CD4-positive, alpha-beta T cell (primary cell): ENCODE data around the gene NKAIN2. TPM values are rescaled to one million over a fixed set of nuclear protein-coding genes. Genes with fewer than 3 reads are reported as not detected.

ENCODE experiments used
- ATAC-seq: fragments of 200-7000 bp; cut with Tn5 transposase; one replicate; pipeline ENCODE4 v1.10.0; 2022; ENCODE audit warnings: mild to moderate bottlenecking; ENCODE audit not compliant: poor library complexity
- CTCF ChIA-PET: fragments of 350-600 bp; sonication (Branson Sonifier 250); formaldehyde crosslinking; loops from one replicate; lab custom pipeline; 2021; ENCODE audit warnings: antibody characterized with exemption, inconsistent platforms; lab: Charles Lee
- POLR2A ChIA-PET: fragments of 350-600 bp; sonication (Branson Sonifier 250); formaldehyde crosslinking; loops from one replicate; lab custom pipeline; 2021; ENCODE audit warnings: antibody characterized with exemption, inconsistent platforms; lab: Charles Lee
- DNase-seq, 14 experiments: peaks; one replicate each; pipeline ENCODE4 v3.0.0-alpha.2; 2013 to 2020; ENCODE audit warnings: mixed read lengths in 2 of 14
- H3K27ac ChIP-seq, 2 donors: one replicate each; pipeline versions ENCODE4 v1.5.1 to v1.7.0; 2013; ENCODE audit warnings: low read length in 2 of 2, low read depth in 1 of 2, mild to moderate bottlenecking in 1 of 2
- H3K27me3 ChIP-seq, 2 experiments: 1 replicate in 1 of 2; 2 replicates in 1 of 2; pipeline versions ENCODE4 v1.6.1 to v1.7.0; 2013; ENCODE audit warnings: low read length in 2 of 2, control low read depth in 1 of 2, mild to moderate bottlenecking in 1 of 2, moderate library complexity in 1 of 2; ENCODE audit not compliant: insufficient read depth in 2 of 2, control insufficient read depth in 1 of 2
- H3K36me3 ChIP-seq: one replicate; pipeline ENCODE4 v1.6.1; 2013; ENCODE audit warnings: low read length, control low read depth; ENCODE audit not compliant: insufficient read depth
- H3K4me1 ChIP-seq: one replicate; pipeline ENCODE4 v1.6.1; 2013; ENCODE audit warnings: low read length, control low read depth; ENCODE audit not compliant: insufficient read depth
- H3K4me3 ChIP-seq: one replicate; pipeline ENCODE4 v1.5.1; 2013; ENCODE audit warnings: mild to moderate bottlenecking, low read length, moderate library complexity
- H3K9me3 ChIP-seq, 2 experiments: 1 replicate in 1 of 2; 2 replicates in 1 of 2; pipeline versions ENCODE4 v1.6.1 to v1.7.0; 2013; ENCODE audit warnings: low read length in 2 of 2, mild to moderate bottlenecking in 2 of 2, control low read depth in 1 of 2, moderate library complexity in 1 of 2; ENCODE audit not compliant: control insufficient read depth in 1 of 2, insufficient read depth in 1 of 2
- H3K27ac Mint-ChIP-seq: one replicate; pipeline ENCODE4 v1.8.0; 2020; ENCODE audit warnings: mixed read lengths
- H3K27me3 Mint-ChIP-seq: one replicate; pipeline ENCODE4 v1.8.0; 2021; ENCODE audit warnings: mixed read lengths
- H3K36me3 Mint-ChIP-seq: one replicate; pipeline ENCODE4 v1.8.0; 2021; ENCODE audit warnings: low read depth, mixed read lengths
- H3K4me1 Mint-ChIP-seq: one replicate; pipeline ENCODE4 v1.8.0; 2021; ENCODE audit warnings: low read depth, mixed read lengths
- H3K4me3 Mint-ChIP-seq: one replicate; pipeline ENCODE4 v1.8.0; 2020; ENCODE audit warnings: mild to moderate bottlenecking, mixed read lengths
- H3K9me3 Mint-ChIP-seq: one replicate; pipeline ENCODE4 v1.8.0; 2020; ENCODE audit warnings: mixed read lengths
- intact Hi-C, 2 experiments: fragments of 100-400 bp; cut with DNase I in 1 of 2; cut with micrococcal nuclease in 1 of 2; formaldehyde crosslinking; loops; one replicate each; pipeline versions ENCODE4 v1.15.1 to v1.9.0; 2023 to 2025; cut with DNase I, micrococcal nuclease
- total RNA-seq, 174 experiments: library from RNA in 2 of 174; stranded (reverse) in 2 of 174; gene quantifications; one replicate each; pipeline ENCODE4 v1.2.3 and lab custom pipeline; 2021 to 2026
- TF ChIP-seq, protein P1 (sequence below): fragments of 200-600 bp; IDR thresholded peaks from one replicate; pipeline ENCODE4 v1.8.0; 2022; ENCODE audit warnings: antibody characterized with exemption, mild to moderate bottlenecking

Gene NKAIN2
- total RNA-seq, 2 experiments from 2014 or later = not detected

DNA sequence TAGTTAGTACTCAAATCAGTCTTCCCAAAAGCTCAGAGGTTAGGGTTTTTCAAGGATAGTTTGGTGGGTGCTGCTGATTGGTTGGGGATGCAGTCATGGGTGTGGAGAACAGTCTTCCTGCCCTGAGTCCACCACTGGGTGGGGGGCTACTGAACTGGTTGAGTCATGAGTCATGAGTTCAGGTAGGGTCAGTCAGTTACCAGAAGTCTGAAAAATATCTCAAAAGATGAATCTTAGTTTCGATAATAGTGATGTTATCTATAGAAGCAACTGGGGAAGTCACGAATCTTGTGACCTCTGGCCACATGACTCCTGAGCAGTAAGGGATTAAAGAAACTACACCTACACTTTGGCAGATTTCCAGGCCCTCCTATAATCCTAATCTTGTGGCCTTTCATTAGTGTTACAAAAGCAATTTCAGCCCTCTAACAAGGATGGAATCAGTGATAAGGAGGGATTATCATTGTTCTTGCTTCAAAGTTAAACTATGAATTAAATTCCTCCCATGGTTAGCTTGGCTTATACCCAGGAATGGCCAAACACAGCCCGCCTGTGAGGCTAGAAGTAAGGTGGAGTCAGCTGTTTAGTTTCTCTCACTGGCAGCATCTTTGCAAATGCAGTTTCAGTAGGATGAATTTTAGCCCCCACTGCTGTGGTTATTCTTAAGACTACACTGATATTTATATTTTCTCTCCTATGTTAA lies 33.3 kb upstream of the NKAIN2 start:
- ChIA-PET POLR2A (no interaction called here), CTCF (no interaction called here)
- H3K4me1 Mint-ChIP-seq = no peaks in the 10 kb centered on the region

DNA sequence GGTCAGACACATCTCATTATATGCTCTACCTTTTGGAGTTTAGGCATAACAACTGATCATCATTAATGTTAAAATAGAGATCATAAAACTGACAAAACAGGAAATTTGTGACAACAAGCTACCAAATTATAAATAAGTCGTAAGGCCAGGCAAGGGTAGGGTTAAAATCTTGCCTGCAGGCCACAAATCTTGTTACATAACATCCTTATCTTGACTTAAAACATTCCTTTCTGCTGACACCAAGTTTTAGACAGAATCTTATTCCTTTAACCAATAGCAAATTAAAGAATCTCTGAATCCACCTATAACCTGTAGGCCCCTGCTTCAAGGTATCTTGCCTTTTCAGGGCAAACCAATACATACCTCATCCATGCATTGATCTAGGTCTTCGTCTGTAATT lies 32.5 kb upstream of the NKAIN2 start:
- no peak for DNase-seq
- CTCF ChIA-PET = no interaction called here

More for the DNA sequence above, 33.3 kb upstream of the NKAIN2 start:
- no peaks in the 10 kb centered on the region for H3K27me3 Mint-ChIP-seq
- no peaks in the 10 kb centered on the region for H3K9me3 Mint-ChIP-seq
- ATAC-seq (no peak), DNase-seq (no peak)
- TF ChIP-seq, protein P1, sequence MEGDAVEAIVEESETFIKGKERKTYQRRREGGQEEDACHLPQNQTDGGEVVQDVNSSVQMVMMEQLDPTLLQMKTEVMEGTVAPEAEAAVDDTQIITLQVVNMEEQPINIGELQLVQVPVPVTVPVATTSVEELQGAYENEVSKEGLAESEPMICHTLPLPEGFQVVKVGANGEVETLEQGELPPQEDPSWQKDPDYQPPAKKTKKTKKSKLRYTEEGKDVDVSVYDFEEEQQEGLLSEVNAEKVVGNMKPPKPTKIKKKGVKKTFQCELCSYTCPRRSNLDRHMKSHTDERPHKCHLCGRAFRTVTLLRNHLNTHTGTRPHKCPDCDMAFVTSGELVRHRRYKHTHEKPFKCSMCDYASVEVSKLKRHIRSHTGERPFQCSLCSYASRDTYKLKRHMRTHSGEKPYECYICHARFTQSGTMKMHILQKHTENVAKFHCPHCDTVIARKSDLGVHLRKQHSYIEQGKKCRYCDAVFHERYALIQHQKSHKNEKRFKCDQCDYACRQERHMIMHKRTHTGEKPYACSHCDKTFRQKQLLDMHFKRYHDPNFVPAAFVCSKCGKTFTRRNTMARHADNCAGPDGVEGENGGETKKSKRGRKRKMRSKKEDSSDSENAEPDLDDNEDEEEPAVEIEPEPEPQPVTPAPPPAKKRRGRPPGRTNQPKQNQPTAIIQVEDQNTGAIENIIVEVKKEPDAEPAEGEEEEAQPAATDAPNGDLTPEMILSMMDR = no peak
- intact Hi-C loops = no loop called here
- H3K9me3 ChIP-seq = no peaks in the 10 kb centered on the region
- no peak overlapping the region for H3K4me3 ChIP-seq
- no peaks in the 10 kb centered on the region for H3K27me3 ChIP-seq
- H3K27ac Mint-ChIP-seq = no peak overlapping the region
- no peak overlapping the region for H3K4me3 Mint-ChIP-seq
- no peaks in the 10 kb centered on the region for H3K36me3 Mint-ChIP-seq
- H3K27ac ChIP-seq = no peak overlapping the region
- no peaks in the 10 kb centered on the region for H3K4me1 ChIP-seq
- no peaks in the 10 kb centered on the region for H3K36me3 ChIP-seq

DNA sequence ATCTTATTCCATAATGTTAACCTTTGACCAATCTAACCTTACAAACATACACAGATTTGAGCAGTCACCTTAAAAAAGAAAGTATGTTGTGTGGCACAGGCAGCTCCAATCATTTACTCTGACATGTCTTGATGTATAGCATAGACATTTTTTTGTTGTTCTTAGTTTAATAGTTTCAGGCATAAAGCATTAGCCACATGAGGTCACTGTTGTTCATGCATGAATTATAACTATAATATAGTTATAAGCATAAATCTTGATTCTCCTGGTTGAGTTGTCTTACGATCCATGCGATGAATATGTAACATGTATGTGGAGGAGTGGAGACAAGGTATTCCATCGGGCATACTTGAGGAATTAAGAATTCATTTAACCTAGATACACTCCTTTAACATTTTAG lies 26.1 kb upstream of the NKAIN2 start:
- no peak overlapping the region for H3K4me3 Mint-ChIP-seq
- ChIA-PET POLR2A (no interaction called here), CTCF (no interaction called here)
- H3K9me3 Mint-ChIP-seq = no peaks in the 10 kb centered on the region
- Histone ChIP-seq H3K9me3 (no peaks in the 10 kb centered on the region), H3K27ac (no peak overlapping the region), H3K4me3 (no peak overlapping the region), H3K4me1 (no peaks in the 10 kb centered on the region), H3K27me3 (no peaks in the 10 kb centered on the region), H3K36me3 (no peaks in the 10 kb centered on the region)
- H3K4me1 Mint-ChIP-seq = no peaks in the 10 kb centered on the region
- ATAC-seq (no peak), DNase-seq (no peak)
- H3K27ac Mint-ChIP-seq = no peak overlapping the region
- intact Hi-C loops = no loop called here
- H3K27me3 Mint-ChIP-seq = no peaks in the 10 kb centered on the region
- TF ChIP-seq, protein P1 = no peak
- no peaks in the 10 kb centered on the region for H3K36me3 Mint-ChIP-seq

More for the DNA sequence above, 32.5 kb upstream of the NKAIN2 start:
- Histone ChIP-seq H3K27ac (no peak overlapping the region), H3K4me1 (no peaks in the 10 kb centered on the region), H3K36me3 (no peaks in the 10 kb centered on the region), H3K4me3 (no peak overlapping the region), H3K9me3 (no peaks in the 10 kb centered on the region), H3K27me3 (no peaks in the 10 kb centered on the region)
- no peak overlapping the region for H3K27ac Mint-ChIP-seq
- H3K4me3 Mint-ChIP-seq = no peak overlapping the region
- H3K4me1 Mint-ChIP-seq = no peaks in the 10 kb centered on the region
- H3K36me3 Mint-ChIP-seq = no peaks in the 10 kb centered on the region
- ATAC-seq = no peak
- TF ChIP-seq, protein P1 = no peak
- H3K27me3 Mint-ChIP-seq = no peaks in the 10 kb centered on the region
- intact Hi-C loops = no loop called here
- POLR2A ChIA-PET = no interaction called here
- H3K9me3 Mint-ChIP-seq = no peaks in the 10 kb centered on the region
